SH-SY5Y (cell line): Measurements from ENCODE around the gene ABTB2.

Experiments
- GATA2 ChIP-seq: IDR thresholded peaks from 2 replicates; pipeline ENCODE4 v1.6.1; 2011; ENCODE audit warnings: mild to moderate bottlenecking, low read depth, low read length
- GATA3 ChIP-seq: IDR thresholded peaks from 2 replicates; pipeline ENCODE4 v1.6.1; 2011; ENCODE audit warnings: low read depth, mild to moderate bottlenecking, low read length, moderate library complexity

The ABTB2 gene

DNA sequence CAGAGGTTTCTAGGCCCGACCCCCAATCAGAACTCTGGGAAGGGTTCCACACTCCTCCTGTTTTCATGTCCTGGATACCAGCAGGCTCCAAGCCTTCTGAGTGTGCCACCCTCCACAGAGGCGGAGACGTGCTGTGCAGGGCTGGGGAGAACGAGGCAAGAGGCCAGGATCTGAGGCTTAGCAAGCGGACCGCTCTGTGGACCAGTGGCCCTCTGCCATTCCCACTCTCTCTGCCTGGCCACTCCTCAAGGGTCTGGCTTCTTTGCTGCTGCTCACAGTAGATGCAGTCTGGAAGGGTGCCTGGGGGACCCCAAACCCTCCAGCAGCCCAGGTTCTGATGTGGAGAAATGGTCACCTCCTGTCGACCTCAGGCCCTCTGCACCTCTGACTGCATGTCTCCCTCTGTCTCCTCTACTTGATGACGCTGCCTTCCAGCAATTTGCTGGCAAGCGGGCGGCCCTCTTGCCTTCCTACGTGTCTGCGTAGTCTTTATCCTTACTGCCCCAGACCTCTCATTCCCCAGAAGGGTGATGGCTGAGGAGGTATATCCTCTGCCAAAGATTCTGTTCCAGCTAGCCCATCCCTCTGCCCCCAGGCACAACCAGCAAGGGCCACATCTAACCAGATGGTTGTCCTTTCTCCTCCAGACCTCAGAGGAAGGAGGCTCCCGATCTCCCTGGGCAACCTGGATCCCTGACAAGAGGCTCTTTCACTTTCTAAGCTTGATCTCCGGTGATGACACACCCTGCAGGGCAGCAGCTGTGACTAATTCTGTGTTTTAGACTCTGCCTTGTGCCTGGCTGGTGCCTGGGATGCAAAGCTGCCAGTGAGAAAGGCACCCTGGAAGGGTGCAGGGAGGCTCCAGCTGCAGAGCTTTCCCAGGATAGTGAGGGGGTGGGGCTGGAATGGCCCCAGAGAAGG lies 165.1 kb downstream of the ABTB2 start:
- TF ChIP-seq GATA2: no peak
- TF ChIP-seq GATA3: no peak

DNA sequence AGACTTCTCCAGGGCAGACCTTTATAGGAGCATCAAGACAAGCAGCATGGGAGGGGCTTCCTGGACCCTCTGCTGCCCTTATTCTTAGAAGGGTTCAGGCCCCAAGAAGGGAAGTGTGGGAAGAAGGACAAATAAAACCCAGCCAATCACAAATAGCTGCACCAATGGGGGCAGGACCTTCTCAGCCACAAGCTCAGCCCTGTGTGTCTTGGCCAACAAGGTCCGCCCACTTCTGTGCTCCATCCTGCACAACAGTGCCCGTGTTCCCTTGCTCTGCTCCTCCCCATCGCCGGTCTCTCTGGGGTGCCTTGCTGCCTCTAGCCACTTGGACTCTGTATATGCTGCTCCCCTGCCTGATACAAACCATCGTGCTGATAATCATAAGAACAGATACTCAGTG lies 166.2 kb downstream of the ABTB2 start:
- TF ChIP-seq GATA3: no peak
- TF ChIP-seq GATA2: no peak

DNA sequence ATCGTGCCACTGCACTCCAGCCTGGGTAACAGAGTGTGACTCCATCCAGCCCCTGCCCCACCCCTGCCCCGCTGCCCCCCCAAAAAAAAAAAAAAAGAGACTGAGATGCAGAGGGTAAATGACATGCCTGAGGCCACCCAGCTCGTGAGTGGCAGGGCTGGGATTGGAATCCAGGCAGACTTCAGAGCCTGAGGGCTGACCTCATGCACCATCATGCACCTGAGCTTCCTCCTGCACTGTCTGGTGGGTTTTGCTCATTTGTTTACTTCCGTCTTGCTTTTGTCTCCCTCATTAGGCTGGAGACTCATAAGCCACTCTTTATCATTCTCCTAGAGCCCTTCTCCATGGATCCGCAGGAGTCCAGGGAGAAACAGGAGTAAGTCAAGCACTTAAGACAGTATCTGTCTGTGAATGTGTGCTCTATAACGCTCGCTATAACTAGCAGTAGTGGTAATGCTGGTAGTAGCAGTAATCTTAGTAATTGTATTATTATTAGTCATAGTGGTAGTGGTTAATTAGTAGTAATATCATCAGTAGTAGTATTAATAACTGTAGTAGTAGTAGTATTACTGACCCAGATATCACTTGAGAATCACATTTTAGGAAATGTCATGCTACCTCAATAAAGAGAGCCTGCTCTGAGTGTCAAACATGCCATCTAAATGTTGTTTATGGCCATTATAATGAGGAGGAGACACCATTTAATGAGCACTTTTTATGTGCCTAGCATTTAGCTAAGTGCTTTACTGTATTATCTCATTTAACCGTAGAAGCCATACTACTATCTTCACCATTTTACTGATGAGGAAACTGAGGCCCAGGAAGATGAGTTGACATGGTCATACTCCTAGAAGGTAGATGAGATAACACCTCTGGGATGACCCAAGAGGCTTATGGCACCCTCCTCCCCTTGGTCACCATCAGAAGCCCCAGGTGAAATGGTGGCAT lies 167.3 kb downstream of the ABTB2 start:
- no peak for TF ChIP-seq GATA3
- no peak for TF ChIP-seq GATA2

DNA sequence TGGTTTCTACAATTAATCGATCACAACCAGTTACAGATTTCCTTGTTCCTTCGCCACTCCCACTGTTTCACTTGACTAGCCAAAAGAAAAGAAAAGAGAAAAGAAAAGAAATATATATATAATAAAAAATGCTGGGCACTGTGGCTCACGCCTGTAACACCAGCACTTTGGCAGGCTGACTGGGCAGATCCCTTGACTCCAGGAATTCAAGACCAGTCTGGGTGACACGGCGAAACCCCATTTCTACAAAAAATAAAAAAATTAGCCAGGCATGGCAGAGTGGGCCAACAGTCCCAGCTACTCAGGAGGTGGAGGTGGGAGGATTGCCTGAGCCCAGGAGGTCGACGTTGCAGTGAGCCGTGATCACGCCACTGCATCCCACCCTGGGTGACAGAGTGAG lies 168.6 kb downstream of the ABTB2 start:
- TF ChIP-seq GATA2: no peak
- TF ChIP-seq GATA3: no peak

DNA sequence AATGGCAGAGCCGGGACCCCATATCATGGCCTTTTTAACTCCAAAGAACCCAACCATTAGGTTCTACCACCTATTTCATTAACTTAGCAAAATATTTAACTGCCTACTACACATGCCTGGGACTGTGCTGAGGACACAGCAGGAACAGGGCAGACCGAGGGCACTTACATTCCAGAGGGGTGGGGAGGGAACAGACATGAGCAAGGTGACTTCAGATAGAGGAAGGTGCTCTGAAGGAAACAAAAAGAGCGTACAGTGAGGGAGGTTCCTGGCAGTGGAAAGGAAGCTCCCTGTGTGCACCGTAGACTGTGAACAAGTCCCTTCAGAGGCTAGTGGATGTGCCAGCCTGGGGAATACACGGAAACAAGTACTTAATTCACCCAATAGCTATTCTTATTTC lies 169.6 kb downstream of the ABTB2 start:
- TF ChIP-seq GATA2: no peak
- no peak for TF ChIP-seq GATA3

GRCh38 chr11:34185926-34186841 lies 171.6 kb downstream of the ABTB2 start:
- TF ChIP-seq GATA3 (no peak), GATA2 (no peak)

GRCh38 chr11:34184505-34185015 lies 173.2 kb downstream of the ABTB2 start:
- TF ChIP-seq GATA2 (no peak), GATA3 (no peak)

DNA sequence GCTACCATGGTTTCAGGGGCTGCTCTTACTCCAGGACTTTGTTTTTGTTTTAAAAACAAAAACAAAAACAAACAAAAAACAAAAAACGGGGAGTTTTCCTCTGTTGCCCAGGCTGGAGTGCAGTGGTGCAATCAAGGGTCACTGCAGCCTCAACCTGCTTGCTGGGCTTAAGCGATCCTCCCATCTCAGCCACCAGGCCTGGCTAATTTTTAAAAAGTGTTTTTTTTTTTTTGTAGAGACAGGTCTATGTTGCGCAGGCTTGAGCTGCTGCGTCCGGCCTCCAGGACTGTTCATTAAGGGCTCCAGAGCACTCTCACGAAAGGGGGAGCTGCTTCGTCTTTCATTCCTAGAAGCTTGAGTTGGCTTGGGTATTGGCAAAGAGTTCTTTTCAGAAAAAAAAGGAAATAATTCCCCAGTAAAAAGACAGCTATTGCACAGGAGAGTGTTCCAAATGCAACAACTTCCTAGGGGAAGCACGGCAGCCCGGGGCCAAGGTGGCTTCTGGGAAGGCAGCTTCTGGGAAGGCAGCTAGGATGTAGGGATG lies 173.9 kb downstream of the ABTB2 start:
- TF ChIP-seq GATA2 (no peak), GATA3 (no peak)

DNA sequence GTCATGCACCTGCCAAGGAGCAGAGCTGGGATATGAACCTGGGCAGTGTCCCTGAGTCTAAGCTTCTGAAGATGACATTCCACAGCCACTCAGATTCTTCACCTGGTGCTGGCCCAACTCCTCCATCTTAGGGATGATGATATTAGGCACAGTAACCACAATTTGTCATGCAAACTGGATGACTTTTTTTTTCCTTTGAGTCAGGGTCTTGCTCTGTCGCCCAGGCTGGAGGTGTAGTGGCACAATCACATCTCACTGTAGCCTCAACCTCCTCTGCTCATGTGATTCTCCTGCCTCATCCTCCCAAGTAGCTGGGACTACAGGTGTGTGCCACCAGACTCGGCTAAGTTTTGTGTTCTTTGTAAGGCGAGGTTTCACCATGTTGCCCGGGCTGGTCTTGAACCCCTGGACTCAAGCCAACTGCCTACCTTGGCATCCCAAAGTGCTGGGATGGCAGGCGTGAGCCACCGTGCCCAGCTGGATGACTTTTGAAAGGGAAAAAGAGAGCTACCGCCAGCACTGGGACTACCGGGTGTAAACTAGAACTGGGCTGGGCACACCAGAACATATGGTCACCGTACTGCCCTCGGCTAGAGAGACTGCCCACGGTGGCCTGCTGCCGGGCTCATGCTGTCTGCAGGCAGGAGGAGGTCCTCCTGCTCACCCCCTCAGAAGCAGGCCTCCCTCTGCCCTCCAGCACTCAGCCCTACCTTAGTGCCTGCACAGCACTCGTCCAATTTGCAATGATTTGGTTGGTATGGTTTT lies 174.7 kb downstream of the ABTB2 start:
- TF ChIP-seq GATA2 (no peak), GATA3 (no peak)

DNA sequence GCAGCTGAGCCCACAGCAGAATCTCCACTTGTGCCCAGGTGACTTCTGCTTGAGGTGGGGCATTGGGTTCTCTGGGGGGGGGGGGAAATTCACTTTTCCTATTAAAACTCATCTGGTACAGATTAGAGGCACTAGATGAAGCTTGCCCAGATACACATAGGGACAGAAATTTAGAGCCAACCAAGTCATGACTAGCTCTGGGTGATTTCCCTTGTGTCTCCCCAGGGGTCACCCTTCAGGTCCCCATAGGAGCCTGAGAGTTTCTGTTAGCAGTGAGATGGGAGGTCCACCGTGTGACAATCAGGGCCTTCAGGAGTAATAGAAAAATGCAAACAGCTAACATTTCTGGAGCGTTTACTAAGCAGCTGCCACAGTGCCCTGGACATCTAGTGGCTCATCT lies 175.4 kb downstream of the ABTB2 start:
- TF ChIP-seq GATA2: no peak
- TF ChIP-seq GATA3: no peak

DNA sequence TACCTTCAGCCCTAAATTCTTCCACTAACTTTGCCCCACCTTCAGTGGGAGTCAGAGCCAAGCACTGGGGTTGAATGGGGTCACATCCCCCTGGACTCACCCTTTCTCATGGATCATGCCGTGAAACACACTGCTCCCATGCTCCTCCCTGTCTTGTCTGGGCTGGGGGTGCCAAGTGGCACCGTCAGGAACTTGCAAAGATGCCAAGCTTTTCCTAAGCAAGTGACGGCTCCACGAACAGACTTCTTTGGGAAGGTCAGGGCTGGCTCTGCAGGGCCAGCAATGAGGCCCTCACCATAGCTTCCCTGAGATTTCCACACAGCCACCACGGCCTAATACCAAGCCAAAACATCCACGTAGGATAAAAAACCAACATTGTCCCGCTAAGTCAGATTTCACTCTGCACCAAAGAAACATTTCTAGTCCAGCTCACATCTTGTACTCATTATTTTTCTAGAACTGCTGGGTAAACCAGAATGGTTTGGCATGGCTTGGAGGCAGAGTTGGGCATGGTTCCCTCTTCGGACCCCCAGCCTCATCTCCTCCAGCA lies 175.9 kb downstream of the ABTB2 start:
- TF ChIP-seq GATA3 (no peak), GATA2 (no peak)

DNA sequence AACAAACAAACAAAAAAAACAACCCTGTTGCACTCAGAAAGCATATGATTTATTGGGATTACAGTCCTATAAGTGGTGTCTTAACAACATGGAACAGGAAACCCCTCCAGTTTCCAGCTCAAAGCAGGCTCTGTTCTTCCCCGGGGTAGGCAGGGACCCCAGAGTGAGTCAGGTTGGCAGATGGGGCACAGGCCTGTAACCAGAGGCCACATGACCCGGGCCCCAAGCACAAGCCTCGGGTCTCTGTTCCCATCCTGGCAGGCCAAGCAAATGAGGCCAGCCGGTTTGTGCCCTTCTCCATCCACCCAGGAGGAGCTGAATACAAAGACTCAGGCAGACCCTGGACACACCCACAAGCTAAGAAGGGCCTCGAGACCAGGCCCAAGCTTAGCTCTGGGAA lies 176.6 kb downstream of the ABTB2 start:
- no peak for TF ChIP-seq GATA2
- no peak for TF ChIP-seq GATA3

DNA sequence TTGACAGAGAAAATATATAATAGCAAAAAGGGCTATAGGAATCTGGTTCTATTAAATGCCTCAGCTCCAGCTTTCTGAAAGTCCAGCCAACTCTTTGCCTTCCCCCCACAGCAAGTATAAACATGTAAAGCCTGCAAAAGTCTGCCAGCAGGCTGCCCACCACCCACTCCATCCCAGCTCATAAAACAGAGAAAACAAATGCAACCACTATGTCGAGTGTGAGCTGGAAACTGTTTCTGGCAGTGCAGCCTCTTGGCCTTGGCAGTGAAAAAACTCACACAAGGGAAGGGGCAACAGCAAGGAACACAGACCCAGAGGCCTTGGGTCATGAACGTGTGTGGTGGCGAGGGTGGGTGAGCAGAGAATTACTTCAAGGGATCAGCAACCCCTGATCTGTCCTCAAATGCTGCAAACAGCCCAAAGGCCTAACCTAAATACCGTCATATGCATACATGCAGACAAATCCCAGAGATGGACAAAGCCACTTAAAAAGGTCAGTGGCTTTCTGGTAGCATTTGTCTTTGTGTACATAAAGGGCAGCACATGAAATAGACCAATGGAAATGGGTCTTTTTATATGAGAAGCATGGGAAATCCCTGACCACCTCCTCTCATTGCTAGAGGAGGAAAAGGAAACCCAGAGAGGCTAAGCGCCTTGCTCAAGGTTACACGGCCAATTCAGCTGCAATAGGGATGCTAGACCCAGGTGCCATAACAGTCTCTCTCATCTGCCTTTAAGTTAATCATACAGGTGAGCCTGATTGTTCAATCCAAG lies 177.6 kb downstream of the ABTB2 start:
- no peak for TF ChIP-seq GATA2
- no peak for TF ChIP-seq GATA3
